Measurements from ENCODE around the gene HS1BP3.

Gene HS1BP3

DNA sequence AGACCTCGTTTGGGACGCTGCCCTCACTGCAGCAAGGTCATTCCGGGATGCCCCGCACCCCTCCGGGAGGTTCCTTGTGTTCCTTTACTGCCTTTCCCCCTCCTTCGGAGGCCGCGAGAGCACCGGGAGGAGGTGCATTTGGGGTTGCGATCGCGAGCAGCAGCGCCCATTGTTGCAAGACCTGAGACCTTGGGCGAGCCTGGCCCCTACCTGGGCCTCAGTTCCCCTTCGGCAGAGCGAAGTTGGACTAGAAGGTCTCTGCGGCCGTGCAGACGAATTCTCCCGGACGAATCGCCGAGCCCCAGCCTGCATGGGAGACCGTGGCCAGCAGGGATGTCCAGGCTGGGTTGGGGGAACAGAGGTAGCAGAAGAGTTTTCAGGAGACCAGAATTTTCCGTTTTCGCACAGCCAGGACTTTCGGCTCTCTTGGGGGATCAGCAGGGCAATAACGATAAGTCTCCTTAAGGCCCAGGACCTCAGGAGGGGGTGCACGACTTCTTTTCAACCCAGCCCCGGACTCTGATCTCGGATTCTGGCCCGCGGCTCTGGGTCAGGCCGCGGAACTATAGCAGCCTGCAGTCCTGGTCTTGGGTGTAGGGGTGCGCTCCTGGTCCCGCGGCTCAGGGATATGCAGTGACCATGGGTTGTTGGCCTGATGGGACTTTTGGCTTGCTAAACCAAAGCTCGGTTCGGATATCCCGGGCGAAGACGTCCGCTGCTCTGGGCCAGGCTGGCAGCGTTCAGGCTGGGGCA, 18.8 kb upstream of the HS1BP3 start:
- H3K4me3 ChIP-seq (ENCODE audit: low read depth, low read length): no peak overlapping the region
- H3K4me2 ChIP-seq (ENCODE audit: low read length): no peak overlapping the region
- H3K27ac ChIP-seq: no peak overlapping the region
- TF ChIP-seq, protein P1, sequence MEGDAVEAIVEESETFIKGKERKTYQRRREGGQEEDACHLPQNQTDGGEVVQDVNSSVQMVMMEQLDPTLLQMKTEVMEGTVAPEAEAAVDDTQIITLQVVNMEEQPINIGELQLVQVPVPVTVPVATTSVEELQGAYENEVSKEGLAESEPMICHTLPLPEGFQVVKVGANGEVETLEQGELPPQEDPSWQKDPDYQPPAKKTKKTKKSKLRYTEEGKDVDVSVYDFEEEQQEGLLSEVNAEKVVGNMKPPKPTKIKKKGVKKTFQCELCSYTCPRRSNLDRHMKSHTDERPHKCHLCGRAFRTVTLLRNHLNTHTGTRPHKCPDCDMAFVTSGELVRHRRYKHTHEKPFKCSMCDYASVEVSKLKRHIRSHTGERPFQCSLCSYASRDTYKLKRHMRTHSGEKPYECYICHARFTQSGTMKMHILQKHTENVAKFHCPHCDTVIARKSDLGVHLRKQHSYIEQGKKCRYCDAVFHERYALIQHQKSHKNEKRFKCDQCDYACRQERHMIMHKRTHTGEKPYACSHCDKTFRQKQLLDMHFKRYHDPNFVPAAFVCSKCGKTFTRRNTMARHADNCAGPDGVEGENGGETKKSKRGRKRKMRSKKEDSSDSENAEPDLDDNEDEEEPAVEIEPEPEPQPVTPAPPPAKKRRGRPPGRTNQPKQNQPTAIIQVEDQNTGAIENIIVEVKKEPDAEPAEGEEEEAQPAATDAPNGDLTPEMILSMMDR (IDR thresholded peaks at IDR 0.05): no peak
- H3K9me3 ChIP-seq (ENCODE audit: control insufficient read depth, low read length): no peaks in the 10 kb centered on the region
- H3K4me1 ChIP-seq: peaks cover 3% of the 10 kb centered on the region
- peaks cover 10% of the 10 kb centered on the region for H3K27me3 ChIP-seq (ENCODE audit: control insufficient read depth, insufficient read depth, low read length)
- H3K79me2 ChIP-seq: no peaks in the 10 kb centered on the region
- H3K36me3 ChIP-seq (ENCODE audit: control insufficient read depth, insufficient read depth, low read length): no peaks in the 10 kb centered on the region
- H3K9ac ChIP-seq: no peak overlapping the region
- H2AFZ ChIP-seq: peak overlapping the region; percentile 7

DNA sequence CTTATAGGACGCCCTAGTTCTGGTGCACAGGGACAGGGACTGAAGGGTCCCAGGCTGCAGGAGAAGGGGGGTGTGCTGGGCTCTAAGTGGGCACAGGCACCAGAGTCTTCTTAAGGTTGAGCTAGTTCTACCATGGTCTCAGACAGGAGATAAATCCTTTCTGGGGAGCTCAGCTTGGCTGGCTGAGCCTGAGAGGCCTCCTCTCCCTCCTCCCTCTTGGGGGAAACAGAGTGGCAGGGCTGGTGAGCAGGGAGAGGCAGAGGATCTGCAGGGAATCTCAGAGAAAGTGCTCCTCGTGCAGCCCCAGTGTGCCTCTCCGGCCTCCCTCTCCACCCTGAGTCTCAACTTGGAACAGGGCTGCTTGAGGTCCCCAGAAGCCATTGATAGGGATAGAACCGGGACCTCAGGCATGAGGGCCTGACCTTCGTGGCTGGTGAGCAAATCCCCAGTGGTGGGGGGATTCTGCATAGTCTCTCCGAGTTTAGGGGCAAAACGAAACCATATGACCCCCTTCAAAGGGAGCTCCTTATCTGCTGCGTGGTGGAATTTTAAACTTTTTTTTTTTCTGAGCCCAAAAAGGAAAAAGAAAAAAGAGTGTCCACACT, 18.1 kb upstream of the HS1BP3 start:
- H3K36me3 ChIP-seq (ENCODE audit: control insufficient read depth, insufficient read depth, low read length): no peaks in the 10 kb centered on the region
- H3K27ac ChIP-seq: no peak overlapping the region
- no peak overlapping the region for H3K9ac ChIP-seq
- peaks cover 10% of the 10 kb centered on the region for H3K27me3 ChIP-seq (ENCODE audit: control insufficient read depth, insufficient read depth, low read length)
- H2AFZ ChIP-seq: no peak overlapping the region
- TF ChIP-seq, protein P1 (IDR thresholded peaks at IDR 0.05): no peak
- H3K4me2 ChIP-seq (ENCODE audit: low read length): no peak overlapping the region
- no peaks in the 10 kb centered on the region for H3K9me3 ChIP-seq (ENCODE audit: control insufficient read depth, low read length)
- peaks cover 3% of the 10 kb centered on the region for H3K4me1 ChIP-seq
- H3K79me2 ChIP-seq: no peaks in the 10 kb centered on the region
- no peak overlapping the region for H3K4me3 ChIP-seq (ENCODE audit: low read depth, low read length)

DNA sequence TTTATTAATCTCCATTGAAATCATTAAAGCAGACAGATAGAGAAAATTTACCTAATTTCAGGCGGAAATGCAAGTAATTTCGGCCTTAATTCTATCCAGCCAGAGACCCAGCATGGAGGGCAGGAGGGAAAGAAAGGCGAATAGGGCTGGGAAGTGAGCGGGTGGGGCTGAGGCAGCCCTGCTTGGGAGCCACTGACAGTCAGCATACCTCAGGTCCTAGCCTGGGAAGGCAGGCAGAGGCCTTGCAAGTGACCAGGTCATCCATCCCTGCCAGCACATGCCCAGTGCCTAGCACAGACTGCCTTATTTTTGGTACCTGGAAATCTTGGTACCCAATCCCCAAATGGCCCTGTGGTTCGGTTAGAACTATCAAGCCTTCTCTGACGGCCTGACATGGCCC, 17.6 kb upstream of the HS1BP3 start:
- peaks cover 3% of the 10 kb centered on the region for H3K4me1 ChIP-seq

DNA sequence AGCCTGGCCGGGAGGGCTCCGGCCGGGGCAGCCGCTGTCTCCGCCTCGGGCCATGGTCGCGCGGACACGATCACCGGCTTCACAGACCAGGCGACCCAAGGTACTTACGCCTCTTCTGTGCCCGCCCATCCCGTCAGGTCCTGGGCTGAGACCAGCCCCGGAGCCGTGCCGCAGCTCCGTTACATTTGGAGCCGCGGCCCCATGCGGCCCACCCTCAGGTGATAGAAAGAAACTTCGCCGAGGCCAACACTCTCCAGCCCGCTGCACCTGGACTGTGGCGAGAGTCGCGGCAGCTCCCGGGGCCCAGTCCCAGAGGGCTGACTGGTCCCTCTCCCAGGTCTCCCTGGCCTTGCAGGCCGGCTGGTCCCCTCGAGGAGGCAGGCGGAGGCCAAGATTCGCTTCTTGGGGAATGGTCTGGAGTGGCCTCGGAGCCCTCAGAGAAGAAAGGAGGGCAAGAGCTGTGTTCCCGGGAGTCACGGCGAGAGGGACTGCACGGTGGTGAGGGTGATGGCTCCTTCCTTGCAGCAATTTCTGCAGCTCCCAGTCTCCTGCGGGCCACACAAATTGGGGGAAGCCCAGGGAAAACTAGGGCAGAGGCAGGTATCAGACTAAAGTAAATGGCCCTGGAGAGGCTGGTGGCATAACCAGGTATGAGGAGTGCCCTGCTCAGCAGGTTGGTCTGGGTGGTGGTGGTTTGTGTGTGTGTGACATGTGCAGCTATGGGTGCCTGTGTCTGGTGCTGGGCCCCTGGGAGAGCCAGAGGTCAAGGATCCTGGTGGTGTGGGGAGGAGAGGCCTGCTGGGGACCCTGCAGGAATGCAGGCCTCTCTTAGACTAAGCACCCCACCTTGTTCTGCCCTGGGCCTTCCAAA, 16.9 kb upstream of the HS1BP3 start:
- Histone ChIP-seq H2AFZ (peak overlapping the region; percentile 83), H3K4me1 (peaks cover 3% of the 10 kb centered on the region), H3K9ac (no peak overlapping the region), H3K79me2 (no peaks in the 10 kb centered on the region), H3K9me3 (ENCODE audit: control insufficient read depth, low read length) (no peaks in the 10 kb centered on the region), H3K36me3 (ENCODE audit: control insufficient read depth, insufficient read depth, low read length) (no peaks in the 10 kb centered on the region), H3K4me2 (ENCODE audit: low read length) (peak overlapping the region; percentile 53), H3K27ac (no peak overlapping the region), H3K4me3 (ENCODE audit: low read depth, low read length) (no peak overlapping the region), H3K27me3 (ENCODE audit: control insufficient read depth, insufficient read depth, low read length) (peaks cover 10% of the 10 kb centered on the region)
- TF ChIP-seq, protein P1 (IDR thresholded peaks at IDR 0.05): no peak

More for the DNA sequence above, 17.6 kb upstream of the HS1BP3 start:
- Histone ChIP-seq H3K27me3 (ENCODE audit: control insufficient read depth, insufficient read depth, low read length) (peaks cover 10% of the 10 kb centered on the region), H3K9ac (no peak overlapping the region), H3K4me2 (ENCODE audit: low read length) (no peak overlapping the region), H3K9me3 (ENCODE audit: control insufficient read depth, low read length) (no peaks in the 10 kb centered on the region), H3K36me3 (ENCODE audit: control insufficient read depth, insufficient read depth, low read length) (no peaks in the 10 kb centered on the region), H3K79me2 (no peaks in the 10 kb centered on the region), H3K27ac (no peak overlapping the region), H3K4me3 (ENCODE audit: low read depth, low read length) (no peak overlapping the region), H2AFZ (no peak overlapping the region)
- TF ChIP-seq, protein P1 (IDR thresholded peaks at IDR 0.05): no peak
